ENCODE measurements around the gene CPA1. TPM values are rescaled to one million over a fixed set of nuclear protein-coding genes. Genes with fewer than 3 reads are reported as not detected.

The CPA1 gene
- total RNA-seq, 1 donor from 2014 or later: not detected

GRCh38 chr7:130397051-130397757 lies 16.9 kb downstream of the CPA1 start:
- H3K27ac Mint-ChIP-seq (ENCODE audit: unreplicated experiment): no peak overlapping the region
- H3K4me1 Mint-ChIP-seq (ENCODE audit: unreplicated experiment): peaks cover 57% of the 10 kb centered on the region

GRCh38 chr7:130397758-130398073 lies 17.4 kb downstream of the CPA1 start:
- no peak for DNase-seq (ENCODE audit: low spot score)
- peaks cover 4% of the 10 kb centered on the region for H3K27me3 Mint-ChIP-seq (ENCODE audit: unreplicated experiment)
- H3K36me3 Mint-ChIP-seq (ENCODE audit: low read depth, unreplicated experiment): peaks cover 2% of the 10 kb centered on the region
- H3K4me3 Mint-ChIP-seq (ENCODE audit: unreplicated experiment): no peak overlapping the region
- peaks cover 54% of the 10 kb centered on the region for H3K4me1 Mint-ChIP-seq (ENCODE audit: unreplicated experiment)
- no peak for TF ChIP-seq CTCF (IDR thresholded peaks at IDR 0.05; ENCODE audit: unreplicated experiment)
- no peaks in the 10 kb centered on the region for H3K9me3 Mint-ChIP-seq (ENCODE audit: unreplicated experiment)
- H3K27ac Mint-ChIP-seq (ENCODE audit: unreplicated experiment): no peak overlapping the region

More at GRCh38 chr7:130397051-130397757, 16.9 kb downstream of the CPA1 start:
- H3K4me3 Mint-ChIP-seq (ENCODE audit: unreplicated experiment): no peak overlapping the region
- H3K36me3 Mint-ChIP-seq (ENCODE audit: low read depth, unreplicated experiment): no peaks in the 10 kb centered on the region
- H3K9me3 Mint-ChIP-seq (ENCODE audit: unreplicated experiment): no peaks in the 10 kb centered on the region
- DNase-seq (ENCODE audit: low spot score): no peak
- peaks cover 4% of the 10 kb centered on the region for H3K27me3 Mint-ChIP-seq (ENCODE audit: unreplicated experiment)
- TF ChIP-seq CTCF (IDR thresholded peaks at IDR 0.05; ENCODE audit: unreplicated experiment): no peak

GRCh38 chr7:130398526-130399090 lies 18.3 kb downstream of the CPA1 start:
- TF ChIP-seq CTCF (IDR thresholded peaks at IDR 0.05; ENCODE audit: unreplicated experiment): no peak
- Mint-ChIP-seq H3K4me3 (ENCODE audit: unreplicated experiment) (no peak overlapping the region), H3K36me3 (ENCODE audit: low read depth, unreplicated experiment) (peaks cover 5% of the 10 kb centered on the region), H3K27me3 (ENCODE audit: unreplicated experiment) (peaks cover 4% of the 10 kb centered on the region), H3K27ac (ENCODE audit: unreplicated experiment) (no peak overlapping the region), H3K9me3 (ENCODE audit: unreplicated experiment) (no peaks in the 10 kb centered on the region), H3K4me1 (ENCODE audit: unreplicated experiment) (peaks cover 45% of the 10 kb centered on the region)
- no peak for DNase-seq (ENCODE audit: low spot score)

- no peak overlapping the region for H3K27ac Mint-ChIP-seq (ENCODE audit: unreplicated experiment)
Observed at GRCh38 chr7:130400120-130400572, 19.9 kb downstream of the CPA1 start.

More at GRCh38 chr7:130400120-130400572, 19.9 kb downstream of the CPA1 start:
- no peak for DNase-seq (ENCODE audit: low spot score)
- Mint-ChIP-seq H3K9me3 (ENCODE audit: unreplicated experiment) (no peaks in the 10 kb centered on the region), H3K4me3 (ENCODE audit: unreplicated experiment) (no peak overlapping the region), H3K36me3 (ENCODE audit: low read depth, unreplicated experiment) (peaks cover 5% of the 10 kb centered on the region), H3K4me1 (ENCODE audit: unreplicated experiment) (peaks cover 31% of the 10 kb centered on the region), H3K27me3 (ENCODE audit: unreplicated experiment) (peaks cover 2% of the 10 kb centered on the region)
- no peak for TF ChIP-seq CTCF (IDR thresholded peaks at IDR 0.05; ENCODE audit: unreplicated experiment)
